UCSD-AML1 (cell line): ENCODE data around the gene GPR12.
"Not testable (repeated sequence)": the region's sequence is repeated elsewhere in the genome, so short reads cannot be mapped to it uniquely, and the experiment has no call there.

Experiments used
- DNase-seq: peaks from one replicate; lab custom pipeline; 2025; ENCODE audit not compliant: unreplicated experiment; lab: John Stamatoyannopoulos, UW

Gene GPR12

DNA sequence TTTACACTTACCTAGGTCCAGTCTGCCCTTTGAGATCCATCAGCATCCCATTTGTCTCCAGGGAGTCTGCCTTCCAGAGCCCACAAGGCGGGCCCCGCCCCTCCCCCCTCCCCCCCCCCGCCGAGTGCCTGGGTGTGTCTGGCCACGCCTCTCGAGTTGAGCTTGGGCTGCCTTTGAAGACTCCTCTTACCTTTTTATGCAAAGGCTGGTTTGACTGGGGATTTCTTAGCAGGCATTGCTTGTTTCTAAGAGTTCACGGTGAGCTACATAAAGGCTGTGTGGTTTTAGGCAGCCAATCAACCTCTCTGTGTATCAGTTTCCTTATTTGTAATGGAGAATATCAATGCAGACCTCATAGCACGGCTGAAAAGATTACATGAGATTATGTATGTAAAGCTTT, 11.3 kb downstream of the GPR12 start:
- DNase-seq, result no peak

DNA sequence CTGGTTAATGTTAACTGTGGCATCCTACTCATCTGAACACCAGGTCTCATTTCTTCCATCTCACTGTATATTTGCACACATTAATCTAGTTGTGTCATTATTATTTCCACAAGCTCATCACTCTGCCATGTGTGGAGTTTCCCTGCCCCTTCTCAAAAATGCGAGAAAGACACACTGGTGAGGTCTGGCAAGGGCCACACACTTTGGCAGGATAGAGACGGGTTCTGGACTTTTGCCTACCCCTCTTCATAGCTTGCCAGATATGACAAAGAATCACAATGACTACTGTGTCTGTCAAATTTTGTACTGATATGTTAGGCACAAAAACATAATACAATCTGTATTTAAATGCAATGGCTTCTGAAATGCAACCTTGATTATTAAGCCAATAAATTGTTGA, 12.9 kb downstream of the GPR12 start:
- DNase-seq, result no peak

DNA sequence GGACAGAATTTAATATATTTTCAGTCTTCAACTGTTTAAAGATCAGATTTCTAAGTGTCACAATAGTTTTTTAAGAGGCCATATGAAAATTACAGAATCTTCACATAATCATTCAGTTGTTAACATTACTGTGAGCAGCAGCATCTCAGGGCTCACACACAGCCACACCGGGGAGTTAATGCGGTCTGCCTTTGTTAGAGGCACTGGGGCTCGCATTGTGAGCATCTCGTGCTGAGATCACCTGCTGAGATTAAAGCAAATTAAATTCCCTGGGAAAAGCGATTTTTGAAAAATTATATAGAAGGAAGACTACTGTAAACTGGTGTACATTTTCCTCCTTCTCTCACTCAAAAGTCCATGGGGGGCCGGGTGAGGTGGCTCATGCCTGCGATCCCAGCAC, 16.6 kb downstream of the GPR12 start:
- no peak for DNase-seq

DNA sequence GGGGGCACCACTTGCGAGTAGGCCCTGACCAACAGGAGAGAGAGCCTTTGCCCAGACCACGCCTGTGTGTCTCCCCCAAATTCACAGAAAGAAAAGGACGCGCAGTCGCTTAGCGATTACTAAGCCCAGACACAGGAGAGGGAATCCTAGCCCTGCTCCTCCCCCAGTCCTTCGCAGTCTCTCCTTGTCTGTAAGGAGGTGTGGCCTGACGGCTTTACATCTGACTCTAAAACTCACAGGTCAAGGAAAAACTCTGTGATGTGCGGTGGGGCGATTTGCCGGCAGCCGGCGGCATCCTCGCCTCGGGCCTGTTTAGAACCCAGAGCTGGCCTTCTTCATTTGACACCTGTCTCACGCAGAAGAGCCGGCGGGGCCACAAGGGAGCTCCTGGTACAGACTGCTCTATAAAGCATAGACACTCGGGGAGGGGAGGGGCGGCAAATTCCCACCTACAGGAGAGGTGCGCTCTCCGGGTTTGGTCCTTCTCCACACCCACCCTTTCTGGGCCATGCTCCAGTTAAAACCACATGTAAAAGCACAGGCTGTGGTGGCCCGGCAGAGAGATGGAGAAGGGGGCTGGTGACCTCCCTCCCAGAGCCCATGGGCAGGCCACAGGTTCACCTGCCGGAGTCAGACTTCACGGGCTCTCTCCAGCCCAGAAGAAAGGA, 17.8 kb downstream of the GPR12 start:
- no peak for DNase-seq

DNA sequence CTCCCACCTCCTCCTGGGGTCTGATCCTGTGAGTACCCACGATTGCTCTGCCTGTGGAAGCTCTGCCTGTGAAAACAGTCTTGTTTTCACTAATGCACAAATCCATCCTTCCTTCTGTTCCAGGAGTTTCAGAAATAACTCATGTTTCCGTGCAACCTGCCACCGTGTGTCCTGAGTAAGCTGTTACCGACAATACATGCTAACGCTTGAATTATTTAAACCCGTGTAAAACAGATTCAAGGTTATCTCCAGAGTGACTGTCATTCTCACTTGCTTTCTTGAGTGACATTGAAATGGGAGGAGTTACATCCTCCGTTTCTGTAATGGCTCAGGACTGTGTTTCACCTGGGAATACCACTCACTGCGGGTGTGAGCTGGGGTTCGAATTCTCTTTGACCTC, 24.9 kb downstream of the GPR12 start:
- no peak for DNase-seq

DNA sequence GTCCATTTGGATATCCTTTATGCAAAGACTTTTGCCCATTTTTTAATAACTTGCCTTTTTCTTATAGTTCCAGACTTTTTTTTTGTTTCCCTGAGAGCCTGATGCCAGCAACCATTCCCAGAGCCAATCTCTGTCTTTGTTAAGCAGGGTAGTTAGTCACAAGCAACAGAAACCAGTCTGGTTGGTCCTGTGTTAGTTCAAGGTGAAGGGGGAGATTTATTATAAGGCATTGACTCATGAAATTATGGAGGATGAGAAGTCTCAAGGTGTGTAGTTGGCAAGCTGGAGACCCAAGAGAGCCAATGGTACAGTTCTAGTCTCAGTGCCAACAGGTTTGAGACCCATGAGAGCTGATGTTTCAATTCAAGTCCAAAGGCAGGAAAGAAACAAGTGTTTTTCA, 33.0 kb downstream of the GPR12 start:
- no peak for DNase-seq

DNA sequence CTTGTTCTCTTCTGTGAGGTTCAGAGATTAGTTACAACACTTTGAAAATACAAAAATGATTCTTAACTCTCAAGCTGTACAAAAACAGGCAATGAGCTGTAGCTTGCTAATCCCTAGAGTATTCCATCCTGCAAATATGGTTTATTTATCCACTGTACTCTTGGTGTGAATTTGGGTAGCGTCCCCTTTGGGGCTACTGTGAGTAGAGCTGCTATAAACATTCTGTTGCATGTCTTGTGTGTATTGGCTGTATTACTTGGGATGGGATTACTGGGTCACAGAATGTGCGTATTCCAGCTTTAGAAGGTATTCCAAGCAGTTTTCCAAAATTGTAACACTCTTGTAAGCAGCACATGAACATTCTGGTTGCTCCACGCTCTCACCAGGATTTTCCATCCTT, 33.5 kb downstream of the GPR12 start:
- DNase-seq, result no peak

DNA sequence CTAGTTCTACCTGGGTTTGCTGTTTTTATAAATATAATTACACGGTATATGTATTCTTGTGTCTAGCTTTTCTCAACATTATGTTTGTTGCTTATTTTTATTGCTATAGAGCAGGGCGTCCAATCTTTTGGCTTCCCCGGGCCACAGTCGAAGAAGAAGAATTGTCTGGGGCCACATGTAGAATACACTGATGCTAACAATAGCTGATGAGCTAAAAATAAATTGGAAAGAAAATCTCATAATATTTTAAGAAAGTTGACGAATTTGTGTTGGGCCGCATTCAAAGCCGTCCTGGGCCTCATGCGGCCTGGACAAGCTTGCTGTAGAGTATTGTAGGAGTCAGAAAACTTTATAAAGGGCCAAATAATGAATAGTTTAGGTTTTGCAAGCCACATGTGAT, 33.9 kb downstream of the GPR12 start:
- no peak for DNase-seq

DNA sequence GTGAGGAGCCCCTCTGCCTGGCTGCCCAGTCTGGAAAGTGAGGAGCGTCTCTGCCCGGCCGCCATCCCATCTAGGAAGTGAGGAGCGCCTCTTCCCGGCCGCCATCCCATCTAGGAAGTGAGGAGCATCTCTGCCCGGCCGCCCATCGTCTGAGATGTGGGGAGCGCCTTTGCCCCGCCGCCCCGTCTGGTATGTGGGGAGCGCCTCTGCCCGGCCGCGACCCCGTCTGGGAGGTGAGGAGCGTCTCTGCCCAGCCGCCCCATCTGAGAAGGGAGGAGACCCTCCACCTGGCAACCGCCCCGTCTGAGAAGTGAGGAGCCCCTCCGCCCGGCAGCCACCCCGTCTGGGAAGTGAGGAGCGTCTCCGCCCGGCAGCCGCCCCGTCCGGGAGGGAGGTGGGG, 37.0 kb downstream of the GPR12 start:
- not testable (repeated sequence) for DNase-seq

DNA sequence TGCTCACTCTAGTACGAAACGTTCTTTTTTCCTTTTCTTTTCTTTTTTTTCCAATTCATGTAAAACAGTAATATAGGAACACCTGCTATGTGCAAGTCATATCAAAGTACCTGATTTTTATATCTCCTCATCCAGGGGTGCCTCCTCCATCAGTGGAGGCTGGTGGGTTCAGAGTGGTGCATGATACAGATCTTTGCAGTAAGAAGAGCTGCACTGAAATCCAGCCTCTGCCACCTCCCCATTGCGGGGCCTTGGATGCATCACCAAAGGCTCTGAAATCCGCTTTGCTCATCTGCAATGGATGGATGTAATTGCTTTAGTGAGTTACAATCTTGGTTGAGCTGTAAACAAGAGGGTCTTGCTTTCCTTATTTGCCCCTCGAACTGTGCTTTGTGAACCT, 38.3 kb downstream of the GPR12 start:
- no peak for DNase-seq

DNA sequence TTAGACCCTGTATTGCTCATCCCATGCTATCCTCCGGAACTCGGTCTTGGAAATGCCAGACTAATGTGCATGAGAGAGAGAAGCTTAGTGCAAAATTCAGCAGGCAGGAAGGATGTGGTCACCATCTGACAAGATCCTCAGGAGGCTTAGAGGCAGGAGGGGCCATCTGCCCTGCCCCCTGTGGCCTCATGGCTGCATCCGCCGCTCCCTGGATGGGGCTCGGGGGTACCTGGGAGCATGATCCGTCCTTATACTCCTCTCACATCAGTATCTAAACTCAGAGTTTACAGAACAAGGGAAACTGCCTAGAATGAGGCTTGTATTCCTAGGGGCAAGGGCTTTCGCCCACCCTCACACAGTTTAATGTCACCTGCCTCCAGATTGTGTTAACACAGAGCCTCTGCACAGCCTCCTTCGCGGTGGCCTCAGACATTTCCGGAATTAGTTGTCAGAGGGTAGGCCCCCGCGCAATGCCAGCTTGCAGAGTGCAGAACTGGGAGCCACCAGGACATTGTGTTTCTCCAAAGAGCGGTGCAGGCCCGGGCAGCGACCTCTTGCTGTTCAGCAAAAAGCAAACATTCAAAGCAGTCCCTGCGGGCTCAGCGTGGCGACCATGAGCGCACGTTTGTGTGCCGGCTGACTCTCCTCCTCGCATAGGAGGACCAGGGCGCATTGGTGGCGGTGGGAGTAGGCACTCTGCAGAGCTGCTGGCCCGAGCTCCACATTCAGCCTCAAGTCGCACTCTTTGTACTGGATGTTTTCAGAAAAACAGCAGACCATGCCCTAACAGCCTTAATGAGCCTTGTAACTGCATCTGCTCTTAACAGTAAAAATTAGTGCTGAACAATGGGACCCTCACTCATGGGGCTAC, 39.1 kb downstream of the GPR12 start:
- peak; percentile 84 for DNase-seq

DNA sequence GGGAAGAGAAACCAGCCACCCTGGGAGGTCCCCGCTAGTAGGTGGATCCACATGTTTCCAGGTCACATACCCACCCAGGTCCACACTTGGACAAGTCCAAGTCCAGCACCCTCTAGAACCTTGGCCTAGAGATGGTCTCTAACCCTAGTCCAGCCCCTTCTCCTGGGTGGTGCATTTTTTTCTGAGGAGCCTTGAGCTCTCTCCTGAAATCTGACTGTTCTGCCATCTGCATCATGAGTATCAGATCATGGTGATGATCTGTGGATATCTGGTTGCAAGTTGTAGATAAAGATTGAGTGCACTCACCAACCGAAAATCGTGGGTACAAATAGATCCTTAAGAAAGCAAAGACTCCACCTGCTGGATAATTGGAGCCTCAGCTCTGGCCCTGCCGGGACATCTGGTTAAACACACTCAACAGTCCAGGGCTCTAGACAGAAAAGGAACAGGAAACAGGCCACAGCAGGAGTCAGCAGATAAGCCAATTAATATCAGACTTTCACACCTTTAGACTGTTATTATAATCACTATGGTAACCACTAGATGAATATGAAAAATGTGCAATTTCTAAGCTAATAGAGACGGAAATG, 41.1 kb downstream of the GPR12 start:
- DNase-seq, result peak; percentile 42

DNA sequence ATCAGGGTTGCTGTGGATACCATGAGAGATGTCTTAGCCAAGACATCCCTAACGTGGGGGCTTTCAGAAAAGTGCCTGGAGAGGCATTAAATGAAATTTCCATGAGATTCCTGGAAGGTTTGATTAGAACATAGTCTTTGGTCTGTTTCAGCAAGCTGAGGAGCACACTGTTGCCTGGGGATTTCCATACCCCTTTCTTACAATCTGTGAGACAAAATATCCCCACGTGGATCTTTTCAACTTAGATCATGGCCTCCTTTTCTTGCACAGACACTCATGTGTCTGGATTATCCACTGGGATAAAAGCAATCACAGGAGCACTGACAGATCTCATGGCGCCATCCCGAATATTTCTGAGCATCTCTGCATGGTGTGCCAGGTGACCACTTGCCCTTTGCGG, 41.7 kb downstream of the GPR12 start:
- DNase-seq, result no peak

DNA sequence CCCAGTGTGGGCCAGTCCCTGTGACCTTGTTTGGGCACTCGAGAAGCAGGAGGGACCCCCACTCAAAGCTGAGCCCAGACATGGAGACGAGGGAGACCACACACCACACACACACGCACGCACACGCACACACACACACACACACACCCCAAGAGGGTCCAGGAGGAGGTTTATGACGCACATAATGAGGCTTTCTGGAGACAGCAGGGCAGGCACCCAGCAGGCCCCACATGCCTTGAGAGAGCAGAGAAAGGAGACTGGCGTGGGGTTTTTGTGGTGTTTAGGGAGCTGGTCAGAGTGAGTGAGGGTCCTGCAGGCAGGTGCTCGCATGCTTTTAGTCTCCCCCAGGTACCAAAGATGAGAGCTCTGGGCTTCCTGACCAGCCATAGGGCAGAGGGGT, 42.4 kb downstream of the GPR12 start:
- no peak for DNase-seq

DNA sequence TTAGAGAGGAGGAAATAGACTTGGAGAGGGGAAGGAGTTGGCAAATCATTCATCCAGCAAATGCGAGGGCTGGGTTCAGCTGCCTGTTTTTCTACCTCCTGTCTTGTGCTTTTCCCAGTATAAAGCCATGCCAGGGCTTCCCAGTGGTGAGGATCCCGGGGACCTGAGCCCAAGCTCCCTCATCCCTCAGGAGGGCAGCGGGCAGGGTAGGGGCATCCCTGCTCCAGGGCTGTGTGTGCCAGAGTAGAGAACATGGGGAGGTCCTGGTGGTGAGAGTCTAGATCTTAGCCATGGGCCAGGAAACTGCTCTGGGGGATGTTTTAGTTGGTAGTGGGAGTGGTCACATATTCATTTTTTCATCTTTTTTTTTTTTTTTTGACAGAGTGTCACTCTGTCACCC, 43.6 kb downstream of the GPR12 start:
- DNase-seq, result no peak

DNA sequence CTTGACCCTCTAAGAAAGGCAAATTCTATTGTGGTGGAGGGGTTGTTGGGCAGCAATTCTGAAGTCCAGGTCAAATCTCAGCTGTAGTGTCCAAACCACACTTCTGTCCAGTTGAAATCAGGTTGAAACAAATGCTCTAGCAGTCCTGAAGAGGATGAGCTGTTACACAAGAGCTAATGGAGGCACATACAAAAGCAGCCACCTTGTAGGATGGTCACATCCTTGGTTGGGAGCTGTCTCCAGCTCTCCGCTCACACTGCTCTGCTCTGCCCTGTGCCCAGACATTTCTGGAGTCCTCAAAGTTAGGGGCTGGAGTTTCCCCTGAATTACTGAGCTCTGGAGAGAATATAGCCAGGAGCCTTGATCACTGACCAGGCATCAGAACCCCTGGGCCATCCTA, 47.2 kb downstream of the GPR12 start:
- no peak for DNase-seq

DNA sequence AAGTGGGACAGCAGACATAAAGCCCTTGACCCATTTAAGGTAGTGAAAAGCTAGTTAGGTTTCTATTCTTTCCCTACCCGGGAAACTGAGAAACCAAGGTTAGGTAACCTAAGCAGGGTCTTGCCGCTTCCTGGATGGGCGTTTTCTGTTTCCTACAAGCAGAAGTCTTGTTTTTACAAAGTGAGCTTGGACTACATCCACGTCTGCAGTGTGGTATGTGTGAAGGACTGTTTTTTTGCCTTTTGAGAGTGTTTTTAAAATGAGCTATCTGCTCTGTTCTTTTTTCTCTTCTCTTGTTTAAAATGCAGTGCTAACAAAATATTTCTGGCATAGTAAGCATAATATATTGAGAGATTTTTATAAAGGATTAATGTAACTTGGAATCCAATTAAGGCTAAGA, 49.4 kb downstream of the GPR12 start:
- no peak for DNase-seq

DNA sequence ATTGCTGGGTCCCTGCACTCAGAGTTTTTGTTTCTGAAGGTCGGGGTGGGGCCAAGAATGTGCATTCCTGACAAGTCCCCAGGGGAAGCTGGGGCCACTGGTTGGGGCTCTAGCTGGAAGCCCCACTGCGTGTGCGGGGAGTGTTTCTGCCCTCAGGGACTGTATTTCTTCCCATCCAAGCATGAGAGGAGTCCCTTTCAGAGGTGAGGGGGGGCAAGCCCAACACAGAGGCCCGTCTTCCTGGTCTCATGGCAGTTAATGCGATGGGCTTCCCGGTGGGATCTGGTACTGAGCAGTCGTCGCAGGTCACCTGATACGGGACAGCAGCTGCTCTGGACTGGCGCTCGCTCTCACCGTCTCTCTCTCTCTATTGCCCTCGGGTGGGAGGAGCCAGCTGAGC, 50.4 kb downstream of the GPR12 start:
- DNase-seq, result no peak

DNA sequence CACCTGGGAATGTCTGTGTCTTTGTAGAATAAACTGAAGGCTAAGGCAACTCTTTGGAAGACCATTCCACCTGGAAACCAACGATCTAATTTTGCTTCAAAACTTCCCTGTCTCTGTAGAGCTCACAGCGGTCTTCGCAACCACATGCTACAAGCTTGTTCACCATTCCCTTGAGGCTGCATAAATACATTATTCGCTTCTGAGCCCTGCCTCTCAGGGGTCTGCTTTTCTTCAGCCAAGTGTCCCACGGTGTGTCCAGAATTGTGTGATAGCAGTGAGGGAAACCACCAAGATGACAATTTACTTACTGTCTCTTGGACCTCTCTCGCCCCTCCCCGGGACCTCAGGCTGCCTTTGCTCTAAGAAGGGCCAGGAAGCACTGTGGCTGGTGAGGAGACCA, 51.1 kb downstream of the GPR12 start:
- no peak for DNase-seq

DNA sequence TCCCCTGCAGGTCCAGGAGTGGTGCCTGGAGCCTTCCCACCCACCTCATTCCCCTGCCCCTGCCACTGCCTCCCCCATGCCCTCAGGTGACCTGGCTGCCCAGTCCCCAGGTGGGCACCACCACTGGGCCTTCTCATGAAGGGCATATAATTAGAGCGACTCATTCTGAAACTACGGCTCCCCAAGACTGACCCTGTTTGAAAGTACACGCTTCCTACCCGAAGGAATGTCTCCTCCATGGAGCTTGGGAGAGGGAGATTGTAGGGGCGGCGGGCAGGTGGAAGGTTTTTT, 52.6 kb downstream of the GPR12 start:
- DNase-seq, result no peak

DNA sequence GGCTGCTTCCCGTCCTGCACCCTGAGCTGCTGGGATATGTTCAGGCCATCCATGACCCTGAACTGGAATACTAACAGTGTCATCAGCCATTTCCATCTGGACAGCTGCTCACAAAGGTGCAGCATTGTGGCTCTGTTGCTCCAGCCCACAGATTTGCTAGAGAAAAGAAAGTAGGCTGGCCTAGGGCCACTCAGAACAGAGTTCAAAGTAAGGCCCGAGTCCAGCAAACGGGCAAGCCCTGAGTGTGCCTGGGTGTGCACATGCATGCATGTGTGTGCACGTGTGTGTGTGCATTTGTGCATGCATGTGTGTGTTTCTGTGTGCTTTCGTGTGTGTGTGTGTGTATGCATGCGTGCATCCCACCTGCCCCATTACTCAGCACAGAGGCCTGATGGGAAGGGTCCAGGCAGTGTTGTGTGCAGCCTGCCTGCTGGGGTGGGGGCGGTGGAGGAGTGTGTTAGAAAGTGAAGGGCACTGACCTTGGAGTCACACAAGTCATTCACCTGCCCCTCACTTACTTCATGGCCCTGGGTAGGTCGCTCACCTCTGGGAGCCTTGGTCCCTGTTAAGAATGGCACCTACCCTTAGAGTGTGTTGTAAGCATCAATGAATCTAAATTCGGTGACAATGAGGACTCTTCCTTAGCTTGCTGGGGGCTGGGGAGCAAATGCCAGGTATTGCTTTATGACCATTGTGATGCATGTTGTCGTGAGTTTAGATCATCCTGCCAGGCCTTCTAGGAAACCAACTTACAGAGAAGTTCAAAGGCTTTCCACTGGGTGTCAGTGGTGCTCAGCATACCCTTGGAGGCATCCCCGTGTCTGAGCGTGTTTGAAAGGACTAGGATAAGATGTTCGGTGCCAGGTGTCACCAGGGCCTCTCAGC, 53.2 kb downstream of the GPR12 start:
- peak; percentile 30 for DNase-seq

DNA sequence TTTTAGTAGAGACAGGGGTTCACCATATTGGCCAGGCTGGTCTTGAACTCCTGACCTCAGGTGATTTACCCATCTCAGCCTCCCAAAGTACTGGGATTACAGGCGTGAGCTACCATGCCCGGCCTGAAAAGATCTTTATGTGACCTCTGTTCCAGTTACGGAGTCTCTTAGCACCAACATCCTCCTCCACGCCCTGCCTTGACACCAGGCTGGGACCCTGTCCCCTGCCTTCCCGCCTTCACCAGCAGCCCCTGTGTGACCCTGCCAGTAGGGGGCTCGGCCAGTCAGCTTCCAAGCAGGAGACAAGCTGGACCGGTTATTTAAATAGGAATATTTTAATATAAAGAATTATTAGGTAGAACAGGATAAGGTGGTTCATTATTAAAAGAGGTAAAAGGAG, 54.2 kb downstream of the GPR12 start:
- no peak for DNase-seq
